Right lobe of liver (tissue), 6 donors: ENCODE data around the gene CREB5. TPM values are rescaled to one million over a fixed set of nuclear protein-coding genes. Genes with fewer than 3 reads are reported as not detected.

Source experiments
- ATAC-seq, 4 donors: fragments of 200-7000 bp; cut with Tn5 transposase; one replicate each; pipeline ENCODE4 v1.9.1; 2020; ENCODE audit warnings: mild to moderate bottlenecking in 4 of 4, moderate library complexity in 4 of 4
- DNase-seq, 3 donors: peaks; one replicate each; pipeline ENCODE4 v3.0.0-alpha.2; 2020
- H3K27ac ChIP-seq, 3 donors: fragments of 200-600 bp; one replicate each; pipeline ENCODE4 v1.8.0; 2022
- H3K27me3 ChIP-seq, 2 donors: fragments of 200-600 bp; one replicate each; pipeline ENCODE4 v1.8.0; 2022
- H3K36me3 ChIP-seq, 4 donors: fragments of 200-600 bp; sonication (generic) in 1 of 4; one replicate each; pipeline versions ENCODE4 v1.5.1 to v1.8.0; 2017 to 2022; ENCODE audit warnings: control low read depth in 1 of 4
- H3K4me1 ChIP-seq, 4 donors: fragments of 200-600 bp; sonication (generic) in 1 of 4; one replicate each; pipeline versions ENCODE4 v1.5.1 to v1.8.0; 2017 to 2022; ENCODE audit warnings: control low read depth in 1 of 4
- H3K4me3 ChIP-seq, 3 donors: fragments of 200-600 bp; one replicate each; pipeline ENCODE4 v1.8.0; 2022
- H3K9me3 ChIP-seq, 4 donors: fragments of 200-600 bp; sonication (generic) in 1 of 4; one replicate each; pipeline versions ENCODE4 v1.5.1 to v1.8.0; 2017 to 2022; ENCODE audit warnings: control low read depth in 1 of 4
- CTCF ChIP-seq, 4 donors: fragments of 200-600 bp in 3 of 4; fragments of 450-650 bp in 1 of 4; IDR thresholded peaks; one replicate each; pipeline versions ENCODE4 v1.5.1 to v1.8.0; 2016 to 2022; ENCODE audit warnings: antibody characterized with exemption in 4 of 4, mild to moderate bottlenecking in 2 of 4
- POLR2A ChIP-seq: fragments of 450-650 bp; IDR thresholded peaks from one replicate; pipeline ENCODE4 v1.6.1; 2017; ENCODE audit warnings: antibody characterized with exemption, mild to moderate bottlenecking
- WGBS: methylation state at CpG from one replicate; pipeline ENCODE4 v1.1.6; 2018; ENCODE audit warnings: low coverage, low lambda C conversion rate; ENCODE audit not compliant: insufficient coverage; ENCODE audit errors: missing lambda C conversion rate; 5-methylcytosine and 5-hydroxymethylcytosine counted together
- intact Hi-C, 2 donors: fragments of 100-400 bp; cut with DNase I; formaldehyde crosslinking; loops; one replicate each; pipeline versions ENCODE4 v1.11.2 to v1.14.1; 2022
- total RNA-seq, 6 experiments: library from RNA; depleted of rRNA in 2 of 6; stranded (reverse); fragments of >200 nt in 2 of 6; fragmentation: NEBNext Ultra II Directional in 3 of 6; extraction: Animal tissue kit (Norgen Biotek cat#: 25700) in 3 of 6; gene quantifications; one replicate each; pipeline versions ENCODE4 v1.1.0 to v1.2.4, GENCODE V29; 2016 to 2023
- donor health status: DM: no; HTN: yes; CAD: no.
- donor health status: DM: no; HTN: no; CAD: no.
- donor health status: DM: no; HTN: no; CAD: no.
- donor health status: DM: no; HTN: yes; CAD: no.
- donor health status: DM: no; HTN: yes; CAD: no.

CREB5 gene
- total RNA-seq, 6 experiments from 2014 or later = 0.48 to 6.3 (median 1.4) TPM

- 57% methylated on average over 7 of the region's 7 CpGs for WGBS
- no peak for TF ChIP-seq POLR2A
- TF ChIP-seq CTCF (IDR thresholded peaks at IDR 0.05) = no peak
- Histone ChIP-seq H3K27me3 (no peaks in the 10 kb centered on the region), H3K9me3 (no peaks in the 10 kb centered on the region), H3K36me3 (no peaks in the 10 kb centered on the region), H3K4me3 (no peak overlapping the region), H3K4me1 (no peaks in the 10 kb centered on the region), H3K27ac (no peak overlapping the region)
- intact Hi-C loops = no loop called here
- ATAC-seq (no peak), DNase-seq (no peak)
Measured at GRCh38 chr7:28371846-28372245, 40.5 kb upstream of the CREB5 start.

- WGBS = 70% methylated on average over 3 of the region's 3 CpGs
- ATAC-seq (no peak), DNase-seq (no peak)
- Histone ChIP-seq H3K27me3 (no peaks in the 10 kb centered on the region), H3K4me1 (no peaks in the 10 kb centered on the region), H3K36me3 (no peaks in the 10 kb centered on the region), H3K27ac (no peak overlapping the region), H3K9me3 (no peaks in the 10 kb centered on the region), H3K4me3 (no peak overlapping the region)
- intact Hi-C loops = no loop called here
- no peak for TF ChIP-seq POLR2A
- TF ChIP-seq CTCF (IDR thresholded peaks at IDR 0.05) = no peak
Measured at GRCh38 chr7:28373990-28374389, 38.3 kb upstream of the CREB5 start.

- intact Hi-C loops = no loop called here
- DNase-seq = no peak
- no peaks in the 10 kb centered on the region for H3K4me1 ChIP-seq
- no peak for ATAC-seq
- H3K36me3 ChIP-seq = no peaks in the 10 kb centered on the region
- H3K27me3 ChIP-seq = no peaks in the 10 kb centered on the region
- 44% methylated on average over 1 of the region's 1 CpG for WGBS
- TF ChIP-seq POLR2A (no peak), CTCF (IDR thresholded peaks at IDR 0.05) (no peak)
- H3K4me3 ChIP-seq = no peak overlapping the region
- no peaks in the 10 kb centered on the region for H3K9me3 ChIP-seq
- no peak overlapping the region for H3K27ac ChIP-seq
Measured at GRCh38 chr7:28375729-28376128, 36.6 kb upstream of the CREB5 start.

GRCh38 chr7:28376634-28377033, 35.7 kb upstream of the CREB5 start:
- DNase-seq (no peak), ATAC-seq (no peak)
- H3K4me3 ChIP-seq = no peak overlapping the region
- H3K9me3 ChIP-seq = no peaks in the 10 kb centered on the region
- intact Hi-C loops = no loop called here
- H3K27me3 ChIP-seq = no peaks in the 10 kb centered on the region
- no peak overlapping the region for H3K27ac ChIP-seq
- TF ChIP-seq CTCF (IDR thresholded peaks at IDR 0.05) (no peak), POLR2A (no peak)
- H3K36me3 ChIP-seq = no peaks in the 10 kb centered on the region
- no peaks in the 10 kb centered on the region for H3K4me1 ChIP-seq
- WGBS = 90% methylated on average over 2 of the region's 2 CpGs

GRCh38 chr7:28378574-28379149, 33.7 kb upstream of the CREB5 start:
- 61% methylated on average over 2 of the region's 3 CpGs for WGBS
- intact Hi-C loops = no loop called here
- DNase-seq (no peak), ATAC-seq (no peak)
- Histone ChIP-seq H3K27me3 (no peaks in the 10 kb centered on the region), H3K36me3 (no peaks in the 10 kb centered on the region), H3K27ac (no peak overlapping the region), H3K9me3 (no peaks in the 10 kb centered on the region), H3K4me3 (no peak overlapping the region), H3K4me1 (no peaks in the 10 kb centered on the region)
- no peak for TF ChIP-seq CTCF (IDR thresholded peaks at IDR 0.05)
- TF ChIP-seq POLR2A = no peak
